IMR-90 (cell line): ENCODE data around the gene PTPRO. TPM values are rescaled to one million over a fixed set of nuclear protein-coding genes. Genes with fewer than 3 reads are reported as not detected.

ENCODE experiments used
- ATAC-seq: fragments of 200-7000 bp; cut with Tn5 transposase; 2 replicates; pipeline ENCODE4 v1.9.1; 2020; ENCODE audit warnings: low read depth, mild to moderate bottlenecking, moderate library complexity
- BruUV-seq: library from RNA; stranded (reverse); fragments of 400-500 nt; replicated peaks from 2 replicates; lab custom pipeline; 2021; lab: Mats Ljungman, UMichigan
- CTCF ChIA-PET: fragments of 300-600 bp; formaldehyde crosslinking; extraction: SDS; loops from one replicate; lab custom pipeline; 2021; ENCODE audit warnings: antibody characterized with exemption; lab: Yijun Ruan, JAX
- POLR2A ChIA-PET: fragments of 300-600 bp; sonication (Branson Sonifier 250); formaldehyde crosslinking; loops from one replicate; lab custom pipeline; 2022; ENCODE audit warnings: antibody characterized with exemption; ENCODE audit not compliant: unreplicated experiment; lab: Charles Lee
- DNase-seq: peaks from one replicate; pipeline ENCODE4 v3.0.0; 2013
- H2AFZ ChIP-seq: replicated peaks from 2 replicates; pipeline ENCODE3; 2013; ENCODE audit warnings: low read length, mild to moderate bottlenecking; ENCODE audit not compliant: poor library complexity
- H2AK5ac ChIP-seq: 2 replicates; pipeline ENCODE4 v1.6.1; 2013; ENCODE audit warnings: low read depth, low read length, inconsistent platforms
- H2AK9ac ChIP-seq: replicated peaks from 2 replicates; pipeline ENCODE3; 2013; ENCODE audit warnings: mild to moderate bottlenecking, low read depth, low read length, moderate library complexity; ENCODE audit not compliant: poor library complexity
- H2BK120ac ChIP-seq: 2 replicates; pipeline ENCODE4 v1.6.1; 2013; ENCODE audit warnings: low read depth, low read length, inconsistent platforms
- H2BK15ac ChIP-seq: 3 replicates; pipeline ENCODE4 v1.6.1; 2013; ENCODE audit warnings: low read depth, low read length, inconsistent platforms
- H2BK20ac ChIP-seq: 2 replicates; pipeline ENCODE4 v1.6.1; 2013; ENCODE audit warnings: low read depth, mild to moderate bottlenecking, inconsistent platforms, low read length, moderate library complexity
- H2BK5ac ChIP-seq: 2 replicates; pipeline ENCODE4 v1.6.1; 2013; ENCODE audit warnings: mild to moderate bottlenecking, low read depth, low read length, inconsistent platforms; ENCODE audit not compliant: poor library complexity, severe bottlenecking
- H3K14ac ChIP-seq: replicated peaks from 2 replicates; pipeline ENCODE4 v1.6.1; 2013; ENCODE audit warnings: low read depth, low read length, inconsistent platforms
- H3K18ac ChIP-seq: 2 replicates; pipeline ENCODE4 v1.6.1; 2013; ENCODE audit warnings: low read depth, low read length, control low read depth
- H3K23ac ChIP-seq: 2 replicates; pipeline ENCODE4 v1.6.1; 2013; ENCODE audit warnings: low read depth, low read length, inconsistent platforms
- H3K27ac ChIP-seq: 2 replicates; pipeline ENCODE4 v1.5.1; 2013; ENCODE audit warnings: mild to moderate bottlenecking, control low read depth, low read length; ENCODE audit not compliant: insufficient read depth
- H3K27me3 ChIP-seq: 2 replicates; pipeline ENCODE4 v1.6.1; 2013; ENCODE audit warnings: low read length; ENCODE audit not compliant: control insufficient read depth, insufficient read depth
- H3K36me3 ChIP-seq: 2 replicates; pipeline ENCODE4 v1.6.1; 2013; ENCODE audit warnings: low read length, mixed read lengths; ENCODE audit not compliant: control insufficient read depth, insufficient read depth
- H3K4ac ChIP-seq: 2 replicates; pipeline ENCODE4 v1.6.1; 2013; ENCODE audit warnings: low read depth, low read length, inconsistent platforms
- H3K4me1 ChIP-seq: 2 replicates; pipeline ENCODE4 v1.6.1; 2013; ENCODE audit warnings: low read length, mixed read lengths; ENCODE audit not compliant: control insufficient read depth, insufficient read depth
- H3K4me2 ChIP-seq: 2 replicates; pipeline ENCODE4 v1.6.1; 2013; ENCODE audit warnings: low read depth, mild to moderate bottlenecking, control low read depth, low read length, moderate library complexity
- H3K4me3 ChIP-seq: 2 replicates; pipeline ENCODE4 v1.5.1; 2013; ENCODE audit warnings: low read depth, mild to moderate bottlenecking, control low read depth, low read length, moderate library complexity; ENCODE audit not compliant: insufficient read depth
- H3K56ac ChIP-seq: 2 replicates; pipeline ENCODE4 v1.6.1; 2013; ENCODE audit warnings: low read length, inconsistent platforms; ENCODE audit not compliant: insufficient read depth; ENCODE audit errors: extremely low read depth
- H3K79me1 ChIP-seq, 2 experiments: 2 replicates each; pipeline ENCODE4 v1.6.1; 2013; ENCODE audit warnings: low read length in 2 of 2, inconsistent platforms in 1 of 2, low read depth in 1 of 2
- H3K9ac ChIP-seq: 2 replicates; pipeline ENCODE4 v1.6.1; 2013; ENCODE audit warnings: low read depth, low read length, control low read depth
- H3K9me1 ChIP-seq: 2 replicates; pipeline ENCODE4 v1.6.1; 2013; ENCODE audit warnings: low read length, inconsistent platforms; ENCODE audit not compliant: insufficient read depth
- H3K9me3 ChIP-seq: 2 replicates; pipeline ENCODE4 v1.6.1; 2013; ENCODE audit warnings: low read length; ENCODE audit not compliant: control insufficient read depth, insufficient read depth
- H4K20me1 ChIP-seq: 2 replicates; pipeline ENCODE4 v1.6.1; 2013; ENCODE audit warnings: low read length, inconsistent platforms; ENCODE audit not compliant: insufficient read depth
- H4K5ac ChIP-seq: 2 replicates; pipeline ENCODE4 v1.6.1; 2013; ENCODE audit warnings: mild to moderate bottlenecking, low read depth, low read length, control low read depth
- H4K8ac ChIP-seq, 2 experiments: 2 replicates each; pipeline ENCODE4 v1.6.1; 2013; ENCODE audit warnings: low read depth in 2 of 2, low read length in 2 of 2, control low read depth in 1 of 2, inconsistent platforms in 1 of 2
- H4K91ac ChIP-seq: 2 replicates; pipeline ENCODE4 v1.6.1; 2013; ENCODE audit warnings: low read depth, low read length, inconsistent platforms; ENCODE audit not compliant: insufficient read depth
- BHLHE40 ChIP-seq: fragments of 150-350 bp; IDR thresholded peaks from 2 replicates; pipeline ENCODE4 v1.6.1; 2016; ENCODE audit warnings: mild to moderate bottlenecking, low read depth, low read length
- CEBPB ChIP-seq: IDR thresholded peaks from 2 replicates; pipeline ENCODE4 v1.6.1; 2012; ENCODE audit warnings: low read depth, low read length, improper control_type of control experiment
- CHD1 ChIP-seq: IDR thresholded peaks from 2 replicates; pipeline ENCODE4 v1.6.1; 2012; ENCODE audit warnings: low read depth, low read length, improper control_type of control experiment
- CTCF ChIP-seq: conservative IDR thresholded peaks from 2 replicates; pipeline ENCODE4 v1.5.1; 2012; ENCODE audit warnings: mild to moderate bottlenecking, low read depth, low read length, improper control_type of control experiment
- ELK1 ChIP-seq: fragments of 150-350 bp; IDR thresholded peaks from 2 replicates; pipeline ENCODE4 v1.6.1; 2016; ENCODE audit warnings: low read depth, mild to moderate bottlenecking, low read length, moderate library complexity, borderline replicate concordance
- FOS ChIP-seq: fragments of 150-350 bp; IDR thresholded peaks from 2 replicates; pipeline ENCODE4 v1.6.1; 2016; ENCODE audit warnings: low read depth, low read length
- MAFK ChIP-seq: IDR thresholded peaks from 2 replicates; pipeline ENCODE4 v1.6.1; 2012; ENCODE audit warnings: low read depth, low read length, improper control_type of control experiment
- MAZ ChIP-seq: IDR thresholded peaks from 2 replicates; pipeline ENCODE4 v1.6.1; 2012; ENCODE audit warnings: low read depth, mild to moderate bottlenecking, low read length, improper control_type of control experiment, moderate library complexity, borderline replicate concordance
- MXI1 ChIP-seq: IDR thresholded peaks from 2 replicates; pipeline ENCODE4 v1.6.1; 2012; ENCODE audit warnings: low read depth, mild to moderate bottlenecking, low read length, moderate library complexity, borderline replicate concordance
- NFE2L2 ChIP-seq: fragments of 150-350 bp; IDR thresholded peaks from 2 replicates; pipeline ENCODE4 v1.6.1; 2016; ENCODE audit warnings: low read depth, mild to moderate bottlenecking, low read length
- POLR2A ChIP-seq: IDR thresholded peaks from 2 replicates; pipeline ENCODE4 v1.6.1; 2012; ENCODE audit warnings: mild to moderate bottlenecking, low read depth, low read length
- RAD21 ChIP-seq: IDR thresholded peaks from 2 replicates; pipeline ENCODE4 v1.6.1; 2012; ENCODE audit warnings: low read length, improper control_type of control experiment
- RCOR1 ChIP-seq: IDR thresholded peaks from 2 replicates; pipeline ENCODE4 v1.6.1; 2012; ENCODE audit warnings: mild to moderate bottlenecking, low read length, improper control_type of control experiment; ENCODE audit not compliant: insufficient replicate concordance
- RFX5 ChIP-seq: IDR thresholded peaks from 2 replicates; pipeline ENCODE4 v1.8.0; 2012; ENCODE audit warnings: low read depth, mild to moderate bottlenecking, low read length, moderate library complexity
- SMC3 ChIP-seq: fragments of 150-350 bp; IDR thresholded peaks from 2 replicates; pipeline ENCODE4 v1.6.1; 2016; ENCODE audit warnings: low read depth, mild to moderate bottlenecking, antibody characterized with exemption, low read length, moderate library complexity
- USF2 ChIP-seq: fragments of 150-350 bp; IDR thresholded peaks from 2 replicates; pipeline ENCODE4 v1.6.1; 2017; ENCODE audit warnings: mild to moderate bottlenecking, antibody characterized with exemption, low read length, low read depth
- WGBS, 2 experiments: methylation state at CpG; one replicate each; pipeline versions ENCODE4 v1.1.5 to v1.1.7; 2013; ENCODE audit warnings: missing lambda C conversion rate in 2 of 2; ENCODE audit not compliant: insufficient read length in 1 of 2; ENCODE audit errors: extremely low coverage in 2 of 2; 5-methylcytosine and 5-hydroxymethylcytosine counted together
- dilution Hi-C: fragments of 300-500 bp; cut with HindIII; formaldehyde crosslinking; loops from one replicate; pipeline ENCODE4 v1.14.3; 2018; ENCODE audit warnings: low sequenced_read_pairs; ENCODE audit not compliant: unreplicated experiment
- in situ Hi-C: fragments of 300-500 bp; cut with MboI; formaldehyde crosslinking; loops from 3 replicates; pipeline ENCODE4 v1.14.3; 2019; ENCODE audit warnings: low sequenced_read_pairs, inconsistent platforms, mixed read lengths
- intact Hi-C: fragments of 100-400 bp; cut with micrococcal nuclease; formaldehyde crosslinking; loops from 2 replicates; pipeline ENCODE4 v1.10.0; 2022
- polyA plus RNA-seq, 3 experiments: library from polyadenylated mRNA; depleted of rRNA; stranded (reverse); fragments of >200 nt; gene quantifications; 2 replicates each; pipeline ENCODE4 v1.2.3, GENCODE V29; 2012; ENCODE audit warnings: low replicate concordance in 1 of 3
- total RNA-seq: library from RNA; depleted of rRNA; stranded (reverse); fragments of >200 nt; gene quantifications from 2 replicates; pipeline ENCODE4 v1.2.3, GENCODE V29; 2012

Gene PTPRO
- total and polyA plus RNA-seq, 2 of the 4 experiments (the other 2 are of a cell fraction): 0.03 to 0.18 TPM

GRCh38 chr12:15600223-15600935 is 278.1 kb downstream of the PTPRO start:
- Histone ChIP-seq H3K4me3 (no peak overlapping the region), H3K9ac (no peak overlapping the region), H3K4me1 (peaks cover 8% of the 10 kb centered on the region), H3K23ac (no peak overlapping the region), H4K8ac (no peak overlapping the region), H3K4ac (no peak overlapping the region), H3K56ac (no peak overlapping the region), H3K27ac (no peak overlapping the region), H2BK120ac (no peak overlapping the region; the same call in 1 of the 2 replicates), H3K9me1 (peaks cover 4% of the 10 kb centered on the region), H3K36me3 (no peaks in the 10 kb centered on the region), H4K20me1 (no peaks in the 10 kb centered on the region), H2AFZ (no peak overlapping the region), H2BK15ac (no peak overlapping the region), H2AK5ac (peak overlapping the region; percentile 67), H4K5ac (no peak overlapping the region), H3K4me2 (no peak overlapping the region), H3K14ac (no peak overlapping the region), H2BK20ac (peak overlapping the region; percentile 66; the same call in 1 of the 2 replicates), H2AK9ac (no peak overlapping the region), H4K91ac (no peak overlapping the region), H3K18ac (no peak overlapping the region), H3K9me3 (no peaks in the 10 kb centered on the region), H3K79me1 (no peaks in the 10 kb centered on the region), H2BK5ac (no peak overlapping the region), H3K27me3 (no peaks in the 10 kb centered on the region)
- DNase-seq (no peak), ATAC-seq (no peak)
- no peak for TF ChIP-seq FOS
- no peak for TF ChIP-seq MAZ
- no peak for TF ChIP-seq POLR2A
- TF ChIP-seq MXI1: no peak
- TF ChIP-seq RAD21: no peak
- no peak for TF ChIP-seq NFE2L2
- no peak for TF ChIP-seq USF2
- TF ChIP-seq CHD1: no peak
- no peak for TF ChIP-seq MAFK
- no peak for TF ChIP-seq RFX5
- TF ChIP-seq BHLHE40: no peak
- TF ChIP-seq RCOR1: no peak
- TF ChIP-seq CTCF: no peak
- no peak for TF ChIP-seq ELK1
- TF ChIP-seq CEBPB: no peak
- TF ChIP-seq SMC3: no peak
- intact Hi-C loops (no loop called here), in situ Hi-C loops (no loop called here), dilution Hi-C loops (loop anchor here (25.0 kb wide), 1 partner anchor 237 kb away; no protein-coding TSS in a partner anchor)
- BruUV-seq: no TSS peak
- ChIA-PET CTCF (no interaction called here), POLR2A (no interaction called here)
- no CpG with 5 or more reads among the region's 7 CpGs for WGBS, 2 experiments
